Activated CD4-positive, alpha-beta T cell treated with anti-CD3 and anti-CD28 coated beads for 36 hours (primary cell): Measurements from ENCODE around the gene GPRC5B. TPM values are rescaled to one million over a fixed set of nuclear protein-coding genes. Genes with fewer than 3 reads are reported as not detected.

Source experiments
- ATAC-seq: fragments of 200-7000 bp; cut with Tn5 transposase; one replicate; pipeline ENCODE4 v1.10.0; 2021; ENCODE audit warnings: mild to moderate bottlenecking, moderate library complexity
- CTCF ChIA-PET: fragments of 350-600 bp; sonication (Branson Sonifier 250); formaldehyde crosslinking; loops from one replicate; lab custom pipeline; 2021; ENCODE audit warnings: antibody characterized with exemption; lab: Charles Lee
- POLR2A ChIA-PET: fragments of 350-600 bp; sonication (Branson Sonifier 250); formaldehyde crosslinking; loops from one replicate; lab custom pipeline; 2021; ENCODE audit warnings: antibody characterized with exemption, inconsistent platforms; lab: Charles Lee
- DNase-seq: peaks from one replicate; pipeline ENCODE4 v3.0.0-alpha.2; 2020
- H3K27ac Mint-ChIP-seq: one replicate; pipeline ENCODE4 v1.8.0; 2021; ENCODE audit warnings: mixed read lengths
- H3K27me3 Mint-ChIP-seq: one replicate; pipeline ENCODE4 v1.8.0; 2021; ENCODE audit warnings: mixed read lengths
- H3K36me3 Mint-ChIP-seq: one replicate; pipeline ENCODE4 v1.8.0; 2021; ENCODE audit warnings: low read depth, mixed read lengths
- H3K4me1 Mint-ChIP-seq: one replicate; pipeline ENCODE4 v1.8.0; 2021; ENCODE audit warnings: mixed read lengths
- H3K4me3 Mint-ChIP-seq: one replicate; pipeline ENCODE4 v1.8.0; 2021; ENCODE audit warnings: mild to moderate bottlenecking, moderate library complexity, mixed read lengths
- H3K9me3 Mint-ChIP-seq: one replicate; pipeline ENCODE4 v1.8.0; 2021; ENCODE audit warnings: low read depth, mixed read lengths
- intact Hi-C, 2 experiments: fragments of 100-400 bp; cut with DNase I in 1 of 2; cut with micrococcal nuclease in 1 of 2; formaldehyde crosslinking; loops; one replicate each; pipeline versions ENCODE4 v1.14.2 to v1.15.1; 2022 to 2024; cut with DNase I, micrococcal nuclease
- total RNA-seq, 2 experiments: library from RNA; stranded (reverse); gene quantifications; one replicate each; pipeline ENCODE4 v1.2.3, GENCODE V29; 2021

GPRC5B gene
- total RNA-seq, 2 experiments from 2014 or later = 0.11 to 0.30 TPM

- no peaks in the 10 kb centered on the region for H3K36me3 Mint-ChIP-seq
- ATAC-seq (no peak), DNase-seq (no peak)
- no peaks in the 10 kb centered on the region for H3K9me3 Mint-ChIP-seq
- peaks cover 6% of the 10 kb centered on the region for H3K27me3 Mint-ChIP-seq
- POLR2A ChIA-PET = no interaction called here
- no peak overlapping the region for H3K4me3 Mint-ChIP-seq
- intact Hi-C loops = no loop called here
- H3K4me1 Mint-ChIP-seq = peaks cover 4% of the 10 kb centered on the region
- H3K27ac Mint-ChIP-seq = no peak overlapping the region
- CTCF ChIA-PET = interaction anchor here (0.8 to 2.6 kb wide), 3 partner anchors 131 to 472 kb away, joined by 3 to 11 read pairs (median 6); no protein-coding TSS in a partner anchor
Observed at GRCh38 chr16:19912455-19913339, 28.0 kb upstream of the GPRC5B start.

DNA sequence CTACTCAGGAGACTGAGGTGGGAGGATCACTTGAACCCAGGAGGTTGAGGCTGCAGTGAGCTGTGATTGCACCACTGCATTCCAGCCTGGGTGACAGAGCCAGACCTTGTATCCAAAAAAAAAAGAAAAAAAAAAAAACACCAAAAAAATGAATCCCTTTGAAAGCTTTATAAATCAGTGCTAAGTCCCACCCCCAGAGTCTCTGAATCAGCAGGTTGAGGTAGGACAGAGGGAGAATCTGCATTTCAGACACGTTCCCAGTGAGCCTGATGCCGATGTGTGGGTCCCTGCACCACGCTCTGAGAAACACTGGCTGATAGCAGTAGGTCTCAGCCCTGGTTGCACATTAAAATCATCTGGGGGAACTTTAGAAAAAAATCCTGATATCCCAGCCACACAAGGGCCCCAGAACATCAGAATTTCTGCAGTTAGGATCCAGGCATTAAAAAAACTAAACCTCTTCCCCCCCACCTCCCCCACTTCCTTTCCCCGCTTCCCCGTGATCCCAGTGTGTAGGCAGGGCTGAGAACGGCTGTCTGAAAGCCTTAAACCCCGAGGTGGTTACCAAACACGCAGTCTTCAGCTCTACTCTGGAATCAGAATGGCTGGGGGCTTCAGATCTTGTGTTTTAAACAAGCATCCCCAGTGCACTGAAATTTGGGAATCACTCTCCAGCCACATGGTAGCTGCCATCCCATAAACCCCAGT lies 27.3 kb upstream of the GPRC5B start:
- Mint-ChIP-seq H3K27me3 (peaks cover 9% of the 10 kb centered on the region), H3K4me1 (peaks cover 9% of the 10 kb centered on the region), H3K4me3 (no peak overlapping the region), H3K9me3 (no peaks in the 10 kb centered on the region), H3K27ac (no peak overlapping the region), H3K36me3 (no peaks in the 10 kb centered on the region)
- CTCF ChIA-PET = interaction anchor here (0.6 to 5.2 kb wide), 4 partner anchors 132 to 473 kb away, joined by 3 to 87 read pairs (median 7); no protein-coding TSS in a partner anchor
- ATAC-seq (no peak), DNase-seq (no peak)
- intact Hi-C loops = no loop called here
- POLR2A ChIA-PET = no interaction called here

DNA sequence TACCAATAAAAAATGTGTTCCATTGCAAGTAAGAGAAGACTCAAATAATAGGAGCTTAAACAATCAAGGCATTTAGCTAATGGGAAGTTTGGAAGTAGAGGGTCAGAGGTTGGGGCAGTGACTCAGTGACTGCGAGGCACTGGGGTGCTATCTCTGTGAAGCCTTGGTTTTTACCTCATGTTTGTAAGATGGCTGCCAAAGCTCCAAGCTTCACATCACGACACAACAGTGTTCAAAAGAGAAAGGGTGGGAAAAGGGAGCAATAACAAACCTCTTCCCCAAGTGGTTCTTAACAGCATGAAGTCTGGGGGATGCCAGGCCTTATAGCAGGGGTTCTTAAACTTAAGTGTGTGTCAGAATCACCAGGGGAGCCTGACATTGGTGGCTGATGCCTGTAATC lies 26.6 kb upstream of the GPRC5B start:
- POLR2A ChIA-PET = no interaction called here
- H3K27me3 Mint-ChIP-seq = peaks cover 9% of the 10 kb centered on the region
- DNase-seq (no peak), ATAC-seq (no peak)
- intact Hi-C loops = no loop called here
- H3K9me3 Mint-ChIP-seq = no peaks in the 10 kb centered on the region
- H3K27ac Mint-ChIP-seq = no peak overlapping the region
- no peaks in the 10 kb centered on the region for H3K36me3 Mint-ChIP-seq
- peaks cover 9% of the 10 kb centered on the region for H3K4me1 Mint-ChIP-seq
- no peak overlapping the region for H3K4me3 Mint-ChIP-seq
- CTCF ChIA-PET = interaction anchor here (0.6 to 5.2 kb wide), 2 partner anchors 469 to 473 kb away, joined by 3 to 87 read pairs; no protein-coding TSS in a partner anchor

GRCh38 chr16:19909750-19910322 lies 25.2 kb upstream of the GPRC5B start:
- no peak for DNase-seq
- intact Hi-C loops = no loop called here
- ChIA-PET POLR2A (no interaction called here), CTCF (interaction anchor here (5.2 to 5.4 kb wide), 2 partner anchors 390 to 475 kb away, joined by 79 to 87 read pairs; no protein-coding TSS in a partner anchor)
- Mint-ChIP-seq H3K27me3 (peaks cover 9% of the 10 kb centered on the region), H3K36me3 (no peaks in the 10 kb centered on the region), H3K4me1 (peaks cover 9% of the 10 kb centered on the region), H3K4me3 (no peak overlapping the region), H3K27ac (no peak overlapping the region), H3K9me3 (no peaks in the 10 kb centered on the region)
- ATAC-seq = no peak

- Mint-ChIP-seq H3K36me3 (no peaks in the 10 kb centered on the region), H3K4me1 (peaks cover 9% of the 10 kb centered on the region), H3K9me3 (no peaks in the 10 kb centered on the region), H3K4me3 (no peak overlapping the region), H3K27ac (no peak overlapping the region), H3K27me3 (peaks cover 9% of the 10 kb centered on the region)
- no peak for DNase-seq
- no peak for ATAC-seq
- ChIA-PET CTCF (interaction anchor here (5.2 to 5.4 kb wide), 2 partner anchors 390 to 476 kb away, joined by 79 to 87 read pairs; no protein-coding TSS in a partner anchor), POLR2A (no interaction called here)
- intact Hi-C loops = no loop called here
Observed at GRCh38 chr16:19908921-19909320, 24.3 kb upstream of the GPRC5B start.

- POLR2A ChIA-PET = interaction anchor here (0.6 to 0.8 kb wide), 3 partner anchors 8 to 393 kb away, joined by 3 to 4 read pairs (median 3); no protein-coding TSS in a partner anchor
- intact Hi-C loops = loop anchor here (1.0 to 2.0 kb wide), 4 partner anchors 393 to 477 kb away; no protein-coding TSS in a partner anchor
- Mint-ChIP-seq H3K4me1 (peaks cover 9% of the 10 kb centered on the region), H3K27me3 (peaks cover 9% of the 10 kb centered on the region), H3K27ac (peak overlapping the region; percentile 47), H3K9me3 (no peaks in the 10 kb centered on the region), H3K36me3 (no peaks in the 10 kb centered on the region), H3K4me3 (peak overlapping the region; percentile 47)
- DNase-seq (peak; percentile 86), ATAC-seq (peak; percentile 99)
- CTCF ChIA-PET = interaction anchor here (0.6 to 5.4 kb wide), 42 partner anchors 9 to 1033 kb away, joined by 3 to 87 read pairs (median 4); partner anchors contain the start of genes GPRC5B and VPS35L
Observed at GRCh38 chr16:19907161-19907992, 22.7 kb upstream of the GPRC5B start.

GRCh38 chr16:19901164-19901563 lies 16.5 kb upstream of the GPRC5B start:
- no peak for DNase-seq
- Mint-ChIP-seq H3K4me3 (no peak overlapping the region), H3K27ac (no peak overlapping the region), H3K9me3 (no peaks in the 10 kb centered on the region), H3K27me3 (peaks cover 6% of the 10 kb centered on the region), H3K4me1 (no peaks in the 10 kb centered on the region), H3K36me3 (no peaks in the 10 kb centered on the region)
- ATAC-seq = no peak
- CTCF ChIA-PET = no interaction called here
- intact Hi-C loops = no loop called here
- POLR2A ChIA-PET = no interaction called here

GRCh38 chr16:19899605-19899955 lies 14.9 kb upstream of the GPRC5B start:
- intact Hi-C loops = loop anchor here (2.0 kb wide), 2 partner anchors 401 to 483 kb away; no protein-coding TSS in a partner anchor
- no peak for ATAC-seq
- POLR2A ChIA-PET = interaction anchor here (0.6 kb wide), 1 partner anchor 8 kb away, joined by 3 read pairs; no protein-coding TSS in a partner anchor

DNA sequence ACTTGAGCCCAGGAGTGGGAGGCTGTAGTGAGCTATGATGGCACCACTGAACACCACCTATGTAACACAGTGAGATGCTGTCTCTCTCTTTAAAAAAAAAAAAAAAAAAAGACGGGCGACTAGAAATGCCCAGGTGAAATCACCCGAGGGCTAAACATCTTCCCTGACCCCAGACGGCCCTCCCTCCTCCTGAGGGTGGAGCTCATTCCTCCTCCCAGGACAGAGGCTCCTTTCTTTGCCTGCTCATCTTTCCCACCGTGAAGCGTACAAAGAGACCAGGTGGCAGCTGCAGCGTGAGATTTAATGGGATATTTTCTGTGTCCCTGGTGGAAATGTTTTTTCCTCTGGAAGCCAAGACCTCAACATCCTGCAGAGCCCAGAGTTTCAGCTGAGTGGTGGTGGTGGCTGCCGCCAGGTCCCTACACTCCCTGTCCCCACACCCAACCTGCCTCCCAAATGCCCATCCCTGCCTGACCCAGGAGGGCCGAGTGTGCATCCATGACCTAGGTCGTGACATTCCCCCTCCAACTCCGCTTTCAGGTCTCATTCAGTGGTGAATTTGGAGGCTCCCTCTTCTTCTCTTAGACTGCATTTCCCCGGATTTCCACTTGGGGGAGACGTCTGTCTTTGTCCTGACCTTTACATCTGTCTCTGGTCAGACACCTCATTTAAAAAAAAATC lies 14.4 kb upstream of the GPRC5B start:
- H3K9me3 Mint-ChIP-seq = no peaks in the 10 kb centered on the region
- DNase-seq = peak; percentile 63
- peaks cover 6% of the 10 kb centered on the region for H3K27me3 Mint-ChIP-seq
- no peak overlapping the region for H3K27ac Mint-ChIP-seq
- ChIA-PET CTCF (interaction anchor here (0.7 to 3.4 kb wide), 6 partner anchors 8 to 486 kb away, joined by 3 to 28 read pairs (median 4); no protein-coding TSS in a partner anchor), POLR2A (interaction anchor here (0.6 kb wide), 2 partner anchors 8 to 68 kb away, joined by 3 to 5 read pairs; no protein-coding TSS in a partner anchor)
- H3K36me3 Mint-ChIP-seq = no peaks in the 10 kb centered on the region
- H3K4me3 Mint-ChIP-seq = no peak overlapping the region
- intact Hi-C loops = loop anchor here (2.0 kb wide), 2 partner anchors 402 to 484 kb away; no protein-coding TSS in a partner anchor
- H3K4me1 Mint-ChIP-seq = no peaks in the 10 kb centered on the region
- peak; percentile 65 for ATAC-seq

More at GRCh38 chr16:19899605-19899955, 14.9 kb upstream of the GPRC5B start:
- Mint-ChIP-seq H3K9me3 (no peaks in the 10 kb centered on the region), H3K4me1 (no peaks in the 10 kb centered on the region), H3K27ac (no peak overlapping the region), H3K27me3 (peaks cover 6% of the 10 kb centered on the region), H3K36me3 (no peaks in the 10 kb centered on the region), H3K4me3 (no peak overlapping the region)
- DNase-seq = no peak
- CTCF ChIA-PET = interaction anchor here (0.9 to 3.4 kb wide), 6 partner anchors 7 to 486 kb away, joined by 3 to 28 read pairs (median 4); no protein-coding TSS in a partner anchor
